Stimulated activated CD8-positive, alpha-beta memory T cell treated with anti-CD3 and anti-CD28 coated beads, Interleukin-15, amount 100 ng/mL, for 4 hours (primary cell): ENCODE measurements around the gene RELN.

ENCODE experiments used
- DNase-seq, 2 donors: peaks; one replicate each; pipeline ENCODE4 v3.0.0-alpha.2; 2020; ENCODE audit warnings: low read depth in 2 of 2

RELN gene

DNA sequence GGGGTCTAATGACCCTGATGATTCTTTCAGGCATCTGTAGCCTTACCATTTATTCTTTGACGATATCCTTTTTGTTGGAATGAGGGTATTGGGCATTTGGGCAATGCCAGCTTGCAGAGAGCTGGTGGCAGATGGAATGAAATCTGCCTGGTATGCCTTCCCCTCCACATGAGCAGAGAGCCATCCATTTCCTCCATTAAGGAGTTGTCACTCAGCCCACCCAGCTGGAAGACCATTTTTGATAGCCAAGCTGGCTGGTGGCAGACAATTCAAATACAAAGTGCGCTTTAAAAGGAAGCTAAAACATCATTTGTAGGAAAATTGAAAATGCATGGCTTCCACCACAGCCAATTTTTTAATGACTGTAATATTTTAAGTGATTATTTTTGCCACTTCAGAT lies 303.4 kb downstream of the RELN start:
- no peak for DNase-seq

DNA sequence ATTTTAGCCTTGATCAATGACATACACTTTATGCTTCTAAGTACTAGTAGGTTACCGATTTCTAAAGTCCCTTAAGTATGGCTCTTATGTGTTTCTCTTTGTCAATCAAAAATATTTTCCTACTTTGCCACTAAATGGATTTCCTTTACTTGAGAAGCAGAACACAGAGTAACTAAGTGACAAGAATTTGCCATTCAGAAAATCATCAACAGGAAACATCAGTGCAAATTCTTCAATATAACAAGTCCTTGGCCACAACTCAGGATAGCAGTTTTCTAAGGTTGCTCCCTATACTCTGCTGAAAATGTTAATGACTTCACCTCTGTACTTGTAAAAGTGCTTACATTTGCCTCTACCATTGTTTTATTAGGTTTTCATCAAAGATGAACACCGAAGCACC lies 303.8 kb downstream of the RELN start:
- no peak for DNase-seq

DNA sequence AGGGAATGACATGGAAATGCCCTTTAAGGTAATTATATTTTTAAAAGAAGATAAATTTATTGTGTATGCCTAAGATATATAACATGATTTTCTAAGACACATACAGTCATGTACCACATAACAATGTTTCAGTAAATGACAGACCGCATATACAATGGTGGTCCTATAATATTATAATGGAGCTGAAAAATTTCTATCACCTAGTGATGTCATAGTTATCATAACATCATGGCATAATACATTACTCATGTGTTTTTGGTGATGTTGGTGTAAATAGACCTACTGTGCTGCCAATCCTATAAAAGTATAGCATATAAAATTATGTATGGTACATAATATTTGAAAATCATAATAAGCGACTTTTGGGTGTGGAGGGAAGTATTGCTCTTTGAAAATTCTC lies 306.1 kb downstream of the RELN start:
- no peak for DNase-seq

DNA sequence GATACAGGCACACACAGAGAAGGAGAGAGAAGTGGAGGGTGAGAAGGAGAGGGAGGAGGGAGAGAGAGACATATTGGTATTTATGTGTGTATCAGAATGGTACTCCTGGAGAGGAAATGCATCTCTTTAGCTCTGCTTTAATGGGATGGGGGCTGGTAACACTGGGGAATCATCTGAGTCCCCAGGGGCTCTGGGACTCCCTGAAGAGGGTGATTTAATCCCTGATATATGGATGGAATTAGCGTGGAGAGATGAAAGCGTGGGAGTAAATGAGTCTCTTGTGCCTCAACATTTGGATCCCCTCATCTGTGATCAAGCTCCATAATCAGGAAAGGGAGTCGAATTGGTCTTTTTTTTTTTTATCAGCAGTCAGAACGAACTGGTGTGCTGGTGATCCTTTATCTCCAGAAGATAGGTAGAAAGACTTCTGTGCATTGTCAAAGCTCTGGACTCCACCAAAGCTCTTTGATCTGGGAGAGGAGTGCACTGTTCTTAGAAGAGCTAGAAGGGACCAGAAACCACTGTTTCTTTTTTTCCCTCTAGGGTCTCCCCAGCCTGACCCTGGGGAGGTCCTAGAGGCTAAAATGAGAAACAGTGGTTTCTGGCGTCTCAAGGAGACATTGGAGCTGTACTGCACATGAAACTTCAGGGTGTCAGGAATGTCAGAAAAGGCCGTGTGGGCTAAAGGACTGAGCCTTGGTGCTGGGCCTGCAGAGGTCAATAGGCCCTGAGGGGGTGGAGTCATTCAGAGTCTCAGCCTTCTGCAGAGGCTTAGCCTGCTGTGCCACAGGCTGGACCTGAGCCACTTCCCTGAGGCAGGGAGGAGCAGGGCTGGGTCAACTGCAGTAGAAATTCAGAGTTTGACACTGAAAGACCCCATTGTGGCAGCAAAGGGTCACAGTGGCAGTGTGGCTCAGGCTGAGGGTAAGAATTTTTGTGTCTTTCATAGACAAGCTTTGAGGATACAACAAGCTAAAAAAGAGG lies 309.0 kb downstream of the RELN start:
- no peak for DNase-seq

DNA sequence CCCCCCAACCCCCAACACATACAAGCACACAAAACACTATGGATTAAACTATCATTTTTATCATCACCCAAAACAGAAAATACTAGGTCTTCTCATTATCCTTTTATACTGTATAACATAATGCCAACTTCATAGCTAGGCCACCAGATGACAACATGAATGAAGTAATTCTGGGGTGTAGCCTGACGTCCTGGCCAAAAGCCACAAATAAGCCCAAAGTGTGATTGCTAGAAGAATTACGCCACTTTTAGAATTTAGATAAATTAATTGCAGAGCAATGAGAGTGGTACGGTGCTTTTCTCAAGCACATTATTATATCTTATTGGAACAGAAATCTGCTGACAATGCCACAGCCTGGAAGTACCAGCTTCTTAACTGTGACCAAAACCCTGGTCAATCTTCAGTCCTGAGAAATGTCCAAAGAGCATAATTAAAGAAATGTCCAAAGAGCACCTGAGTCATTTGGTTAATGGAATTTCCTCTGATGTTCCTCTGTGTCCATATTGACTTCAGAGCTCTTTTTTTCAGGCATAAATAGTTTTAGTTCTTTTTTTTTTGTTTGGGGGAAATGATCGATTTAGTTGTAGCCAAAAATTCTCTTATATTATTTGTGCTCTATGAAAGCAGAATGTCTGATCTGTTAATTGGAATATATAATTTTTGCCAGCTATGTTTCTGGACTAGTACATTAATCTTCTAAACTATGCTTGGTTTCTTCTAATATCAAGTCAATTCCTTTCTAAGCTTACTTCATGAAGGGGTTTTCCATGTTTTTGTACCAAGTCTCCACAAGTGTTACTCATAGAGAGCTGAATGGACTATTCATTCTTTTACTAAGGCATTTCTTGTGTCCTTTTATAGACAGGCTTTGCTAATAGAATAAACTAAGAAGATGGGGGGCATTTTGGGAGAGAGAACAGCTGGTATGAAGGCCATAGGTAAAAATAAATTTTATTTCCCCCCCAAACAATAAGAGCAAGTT lies 310.0 kb downstream of the RELN start:
- DNase-seq, result no peak

DNA sequence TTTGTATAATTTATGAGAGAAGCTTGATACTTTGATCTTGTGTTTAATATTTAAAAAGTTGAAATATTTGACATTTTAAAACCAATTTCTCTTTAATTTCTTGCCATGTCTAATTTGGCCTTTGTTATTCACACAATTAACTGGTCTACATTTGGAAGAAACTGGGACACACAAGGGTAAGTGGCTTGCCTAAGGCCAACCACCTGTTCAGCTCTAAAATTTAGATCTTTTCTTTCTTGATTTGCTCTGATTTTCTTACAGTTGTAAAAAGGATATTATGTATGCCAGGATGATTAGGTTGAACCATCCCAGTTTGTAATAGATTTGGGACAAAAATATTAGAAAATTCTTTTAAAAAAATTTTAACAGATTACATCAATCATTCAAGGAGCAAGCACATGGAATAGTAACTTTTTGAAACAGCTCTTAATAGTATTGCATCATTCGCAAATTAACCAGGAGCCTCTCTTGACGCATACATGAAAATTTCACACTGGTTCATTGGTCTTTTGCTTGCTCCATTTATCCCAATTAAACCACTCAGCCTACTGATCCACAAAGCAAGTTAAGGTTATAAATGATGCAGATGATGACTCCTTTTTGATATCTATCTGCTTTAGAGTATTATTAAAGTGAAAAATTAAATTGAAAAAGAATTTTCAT lies 321.0 kb downstream of the RELN start:
- DNase-seq, result no peak

GRCh38 chr7:103666326-103666725 lies 323.1 kb downstream of the RELN start:
- no peak for DNase-seq

DNA sequence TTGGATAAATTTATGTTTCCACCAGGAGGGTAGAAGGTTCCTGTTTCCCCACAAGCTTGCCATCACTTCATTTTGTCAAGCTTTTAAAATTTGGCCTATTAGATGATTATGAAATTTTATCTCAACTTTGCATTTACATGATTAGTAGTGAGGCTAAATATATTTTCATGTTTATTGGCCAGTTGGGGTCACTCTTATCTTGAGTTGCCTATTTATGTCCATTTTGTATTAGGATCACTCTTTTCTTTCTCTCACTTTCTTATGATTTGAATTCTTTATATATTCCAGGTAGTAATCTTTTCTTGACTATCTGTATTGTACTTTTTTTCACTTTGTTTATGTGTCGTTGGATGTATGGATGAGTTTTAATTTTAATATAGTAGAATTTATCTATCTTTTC lies 324.9 kb downstream of the RELN start:
- DNase-seq, result no peak

DNA sequence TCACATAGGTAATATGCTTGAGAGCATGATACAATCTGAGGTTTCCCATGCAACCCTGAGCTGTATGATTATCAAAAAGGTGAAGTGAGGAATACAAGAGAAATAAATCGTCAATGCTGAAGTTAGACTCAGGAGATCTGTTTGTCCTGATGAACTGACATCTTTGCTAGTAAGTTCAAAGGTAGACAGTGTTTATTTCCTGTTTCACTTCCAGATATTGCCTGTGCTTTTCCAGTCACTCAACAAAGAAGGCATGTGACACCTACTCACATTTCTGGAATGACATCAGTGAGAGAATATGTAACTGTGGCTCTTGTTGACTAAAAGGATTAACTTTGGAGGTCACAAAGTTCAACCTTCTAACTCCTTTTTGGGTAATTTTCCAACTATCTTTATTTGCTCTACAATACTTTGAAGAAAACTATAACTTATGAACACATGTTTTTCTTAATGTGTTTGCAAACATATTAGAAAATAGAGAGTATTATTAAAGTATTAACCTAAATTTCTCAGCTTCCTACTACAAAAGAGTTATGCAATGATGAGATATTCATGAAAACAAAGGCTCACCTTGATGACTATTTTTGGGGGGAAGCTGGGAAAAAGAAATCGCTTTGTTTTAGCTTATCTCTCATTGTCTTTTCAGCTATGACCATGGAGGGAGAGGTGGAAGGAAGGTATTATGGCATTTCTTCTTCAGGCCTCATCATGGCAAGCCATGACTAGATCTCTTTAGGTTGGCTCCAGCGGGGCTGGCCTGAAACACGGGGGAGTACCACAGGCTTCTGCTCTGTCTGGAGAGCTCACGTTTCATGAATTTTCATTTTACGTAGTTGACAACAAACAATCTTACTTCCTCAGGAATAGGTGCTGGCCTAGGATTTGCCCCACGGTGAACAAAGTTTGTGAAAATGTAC lies 328.7 kb downstream of the RELN start:
- DNase-seq, result no peak

GRCh38 chr7:103658055-103659005 lies 331.1 kb downstream of the RELN start:
- no peak for DNase-seq

- DNase-seq, result no peak
Measured at GRCh38 chr7:103657474-103657894, 332.0 kb downstream of the RELN start.

GRCh38 chr7:103656221-103656620 lies 333.2 kb downstream of the RELN start:
- DNase-seq, result no peak

- DNase-seq, result no peak
Measured at GRCh38 chr7:103651593-103652377, 337.7 kb downstream of the RELN start.

DNA sequence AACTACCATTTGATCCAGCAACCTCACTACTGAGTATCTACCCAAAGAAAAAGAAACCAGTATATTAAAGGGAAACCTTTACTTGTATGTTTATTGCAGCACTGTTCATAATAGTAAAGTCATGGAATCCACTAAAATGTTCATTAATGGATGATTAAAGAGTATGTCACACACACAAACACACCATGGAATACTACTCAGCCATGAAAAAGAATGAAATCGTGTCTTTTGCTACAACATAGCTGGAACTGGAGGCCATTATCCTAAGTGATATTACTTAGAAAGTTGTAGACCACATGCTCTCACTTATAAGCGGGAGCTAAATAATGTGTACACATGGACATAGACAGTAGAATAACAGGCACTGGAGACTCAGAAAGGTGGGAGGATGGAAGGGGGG lies 340.4 kb downstream of the RELN start:
- no peak for DNase-seq

DNA sequence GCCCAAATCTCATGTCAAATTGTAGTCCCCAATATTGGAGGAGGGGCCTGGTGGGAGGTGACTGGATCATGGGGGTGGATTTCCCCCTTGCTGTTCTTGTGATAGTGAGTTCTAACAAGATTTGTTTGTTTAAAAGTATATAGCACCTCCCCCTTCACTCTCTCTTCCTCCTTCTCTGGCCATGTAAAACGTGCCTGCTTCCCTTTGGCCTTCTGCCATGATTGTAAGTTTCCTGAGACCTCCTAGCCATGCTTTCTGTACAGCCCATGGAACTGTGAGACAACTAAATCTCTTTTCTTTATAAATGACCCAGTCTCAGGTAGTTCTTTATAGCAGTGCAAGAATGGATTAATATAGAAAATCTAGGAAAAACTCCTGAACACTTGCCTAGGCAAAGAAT lies 341.3 kb downstream of the RELN start:
- DNase-seq, result no peak

- DNase-seq, result no peak
Measured at GRCh38 chr7:103644319-103644718, 345.1 kb downstream of the RELN start.

DNA sequence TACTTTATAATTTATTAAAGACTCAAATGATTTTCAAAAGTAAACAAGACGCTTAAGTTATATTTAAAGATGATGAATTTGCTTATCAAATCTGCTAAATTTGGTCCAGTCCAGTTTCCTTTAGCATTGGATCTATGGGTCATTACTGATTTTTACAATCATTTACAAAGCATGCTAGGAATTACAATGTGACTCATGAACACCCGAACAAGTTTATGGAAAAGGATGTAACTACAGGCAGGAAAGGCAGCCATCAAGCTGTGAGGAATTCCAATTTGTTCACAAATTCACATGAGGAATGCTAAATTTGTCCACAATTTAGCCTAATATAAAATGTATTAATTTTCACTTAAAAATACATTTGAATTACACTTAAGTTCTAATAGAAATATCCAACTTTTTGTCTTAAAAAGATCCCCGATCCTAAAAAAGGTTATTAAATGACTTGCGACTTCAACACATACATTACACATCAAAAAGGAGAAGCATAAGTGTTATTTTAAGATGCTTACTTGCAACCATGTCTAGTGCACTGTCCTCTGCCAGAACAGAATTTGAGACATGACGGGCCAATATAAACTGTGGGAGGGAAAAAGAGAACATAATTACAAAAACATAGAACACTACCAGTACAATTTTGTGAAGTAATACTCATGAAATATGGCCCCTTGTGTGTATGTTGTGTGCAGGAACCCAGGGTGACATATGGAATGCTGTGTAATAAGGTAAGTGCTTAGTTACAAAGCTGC lies 349.3 kb downstream of the RELN start:
- DNase-seq, result no peak

DNA sequence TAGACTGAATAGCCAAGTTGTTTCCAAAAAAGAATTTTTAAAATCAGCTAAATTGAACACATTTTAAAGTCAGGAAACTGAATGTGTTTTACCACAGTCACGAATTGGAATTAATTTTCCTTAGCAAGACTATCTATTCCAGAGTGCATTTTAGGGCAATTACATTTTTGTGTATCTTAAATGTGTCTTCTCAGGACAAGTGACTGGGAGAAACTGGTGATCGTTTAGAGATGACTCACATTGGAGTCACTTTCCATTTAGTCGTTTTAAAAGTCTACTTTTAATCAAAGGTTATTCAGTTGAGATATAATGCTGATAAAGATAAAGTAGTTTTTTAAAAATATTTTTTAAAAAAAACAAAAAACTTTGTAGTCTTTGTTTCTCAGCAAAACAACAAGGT lies 351.7 kb downstream of the RELN start:
- DNase-seq, result no peak
